Measurements from ENCODE around the gene EIF4EBP2. TPM values are rescaled to one million over a fixed set of nuclear protein-coding genes. Genes with fewer than 3 reads are reported as not detected.

EIF4EBP2 gene
- total and polyA plus RNA-seq, 9 donors, result 37.7 to 99.2 (median 72.5) TPM

- TF ChIP-seq POLR2A (IDR thresholded peaks at IDR 0.05) (no peak), CTCF (IDR thresholded peaks at IDR 0.05) (no peak), EP300 (IDR thresholded peaks at IDR 0.05) (no peak)
- DNase-seq, result no peak
- Histone ChIP-seq H3K4me1 (ENCODE audit: insufficient read depth) (peaks cover 16% of the 10 kb centered on the region), H3K9me3 (no peaks in the 10 kb centered on the region), H3K27ac (peak overlapping the region in 1 of 2 donors; percentile 37), H3K27me3 (no peaks in the 10 kb centered on the region), H3K4me3 (no peak overlapping the region), H3K36me3 (no peaks in the 10 kb centered on the region)
- intact Hi-C loops (cut with DNase I), result no loop called here
- WGBS, 3 donors, result 65 to 72% (median 66%) methylated on average over 9 of the region's 9 CpGs
Measured at GRCh38 chr10:70433581-70434280, 29.8 kb downstream of the EIF4EBP2 start.

GRCh38 chr10:70435241-70436085 is 31.5 kb downstream of the EIF4EBP2 start:
- Histone ChIP-seq H3K36me3 (no peaks in the 10 kb centered on the region), H3K4me1 (ENCODE audit: insufficient read depth) (peaks cover 15% of the 10 kb centered on the region), H3K4me3 (no peak overlapping the region), H3K27ac (no peak overlapping the region), H3K27me3 (no peaks in the 10 kb centered on the region), H3K9me3 (no peaks in the 10 kb centered on the region)
- intact Hi-C loops (cut with DNase I), result no loop called here
- WGBS, 3 donors, result 90 to 93% (median 93%) methylated on average over 19 of the region's 19 CpGs
- TF ChIP-seq CTCF (IDR thresholded peaks at IDR 0.05) (no peak), POLR2A (IDR thresholded peaks at IDR 0.05) (no peak), EP300 (IDR thresholded peaks at IDR 0.05) (no peak)
- no peak for DNase-seq

- TF ChIP-seq POLR2A (IDR thresholded peaks at IDR 0.05) (no peak), CTCF (IDR thresholded peaks at IDR 0.05) (no peak), EP300 (IDR thresholded peaks at IDR 0.05) (no peak)
- 71 to 77% (median 71%) methylated on average over 5 of the region's 5 CpGs for WGBS, 3 donors
- Histone ChIP-seq H3K4me1 (ENCODE audit: insufficient read depth) (peaks cover 14% of the 10 kb centered on the region), H3K36me3 (no peaks in the 10 kb centered on the region), H3K4me3 (no peak overlapping the region), H3K27me3 (no peaks in the 10 kb centered on the region), H3K9me3 (no peaks in the 10 kb centered on the region), H3K27ac (no peak overlapping the region)
- intact Hi-C loops (cut with DNase I), result no loop called here
- peak in 1 of 5 donors; percentile 4 for DNase-seq
Measured at GRCh38 chr10:70437721-70438120, 33.8 kb downstream of the EIF4EBP2 start.

- Histone ChIP-seq H3K4me3 (no peak overlapping the region), H3K9me3 (no peaks in the 10 kb centered on the region), H3K36me3 (no peaks in the 10 kb centered on the region), H3K27me3 (no peaks in the 10 kb centered on the region), H3K4me1 (ENCODE audit: insufficient read depth) (peaks cover 12% of the 10 kb centered on the region), H3K27ac (no peak overlapping the region)
- 4 to 6% (median 5%) methylated on average over 54 to 69 of the region's 69 CpGs for WGBS, 3 donors
- TF ChIP-seq CTCF (IDR thresholded peaks at IDR 0.05) (no peak), POLR2A (IDR thresholded peaks at IDR 0.05) (no peak), EP300 (IDR thresholded peaks at IDR 0.05) (no peak)
- no peak for DNase-seq
- intact Hi-C loops (cut with DNase I), result no loop called here
Measured at GRCh38 chr10:70440296-70441160, 36.6 kb downstream of the EIF4EBP2 start.
